GM12874 (cell line): ENCODE data around the gene KIRREL2.

ENCODE experiments used
- TF ChIP-seq, protein P1 (sequence below): IDR thresholded peaks from 2 replicates; pipeline ENCODE4 v1.5.1; 2011; ENCODE audit warnings: low read depth, mild to moderate bottlenecking, control low read depth, low read length, moderate library complexity; ENCODE audit not compliant: insufficient read depth

KIRREL2 gene

DNA sequence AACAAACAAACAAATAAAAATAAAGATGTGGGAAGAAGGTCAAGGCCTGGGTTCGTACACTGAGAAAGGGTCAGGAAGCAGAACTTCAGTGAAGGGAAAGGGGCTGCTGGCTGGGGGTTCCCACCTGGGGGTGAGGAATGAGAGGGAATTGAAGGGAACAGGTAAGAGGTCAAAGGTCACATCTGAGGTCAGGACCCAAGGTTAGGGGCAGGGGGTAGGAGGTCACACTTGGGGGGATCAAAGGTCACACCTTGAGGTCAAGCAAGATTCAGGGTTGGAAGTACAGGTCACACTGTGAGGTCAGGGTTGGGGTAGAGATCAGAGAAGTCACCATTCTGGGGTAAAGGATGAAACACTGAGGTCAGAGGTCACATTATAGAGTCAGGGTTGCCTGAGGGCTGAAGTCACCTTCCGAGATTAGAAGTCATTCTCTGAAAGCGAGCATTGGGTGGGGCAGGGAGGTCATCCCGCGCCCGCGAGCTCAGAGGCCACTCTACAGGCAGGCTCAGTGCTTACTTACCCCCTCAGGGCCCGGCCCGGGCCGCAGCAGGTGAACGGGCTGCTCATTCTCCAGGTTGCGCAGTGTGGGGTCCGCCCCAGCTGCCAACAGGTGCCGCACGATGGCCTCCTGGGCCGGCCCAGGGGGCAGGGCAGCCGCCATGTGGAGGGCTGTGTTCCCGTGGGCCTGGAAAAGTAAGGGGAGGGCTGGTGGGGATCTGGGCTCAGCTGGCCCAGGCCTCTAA is 32.8 kb downstream of the KIRREL2 start:
- TF ChIP-seq, protein P1, sequence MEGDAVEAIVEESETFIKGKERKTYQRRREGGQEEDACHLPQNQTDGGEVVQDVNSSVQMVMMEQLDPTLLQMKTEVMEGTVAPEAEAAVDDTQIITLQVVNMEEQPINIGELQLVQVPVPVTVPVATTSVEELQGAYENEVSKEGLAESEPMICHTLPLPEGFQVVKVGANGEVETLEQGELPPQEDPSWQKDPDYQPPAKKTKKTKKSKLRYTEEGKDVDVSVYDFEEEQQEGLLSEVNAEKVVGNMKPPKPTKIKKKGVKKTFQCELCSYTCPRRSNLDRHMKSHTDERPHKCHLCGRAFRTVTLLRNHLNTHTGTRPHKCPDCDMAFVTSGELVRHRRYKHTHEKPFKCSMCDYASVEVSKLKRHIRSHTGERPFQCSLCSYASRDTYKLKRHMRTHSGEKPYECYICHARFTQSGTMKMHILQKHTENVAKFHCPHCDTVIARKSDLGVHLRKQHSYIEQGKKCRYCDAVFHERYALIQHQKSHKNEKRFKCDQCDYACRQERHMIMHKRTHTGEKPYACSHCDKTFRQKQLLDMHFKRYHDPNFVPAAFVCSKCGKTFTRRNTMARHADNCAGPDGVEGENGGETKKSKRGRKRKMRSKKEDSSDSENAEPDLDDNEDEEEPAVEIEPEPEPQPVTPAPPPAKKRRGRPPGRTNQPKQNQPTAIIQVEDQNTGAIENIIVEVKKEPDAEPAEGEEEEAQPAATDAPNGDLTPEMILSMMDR: no peak

DNA sequence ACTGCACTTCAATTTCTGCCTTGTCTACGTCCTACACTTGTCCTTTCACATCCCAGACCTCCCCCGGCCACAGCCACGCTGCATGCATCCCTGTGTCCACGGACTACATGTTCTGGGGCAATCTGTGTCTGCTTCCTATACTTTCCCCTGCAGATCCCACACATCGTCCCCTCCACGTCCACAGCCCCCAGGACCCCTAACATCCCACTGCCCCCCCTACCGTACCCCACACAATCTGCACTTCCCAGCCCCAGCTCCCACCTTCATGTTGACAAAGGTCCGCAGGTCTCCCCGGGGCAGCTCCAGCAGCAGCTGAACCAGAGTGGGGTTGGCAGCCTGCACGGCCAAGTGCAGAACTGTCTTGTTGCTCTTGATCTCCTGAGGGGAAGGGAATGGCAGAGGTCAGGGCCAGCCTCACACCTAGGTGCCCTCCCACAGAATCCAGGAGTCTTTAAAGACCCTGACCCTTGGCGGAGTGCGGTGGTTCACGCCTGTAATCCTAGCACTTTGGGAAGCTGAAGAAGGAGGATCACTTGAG is 33.5 kb downstream of the KIRREL2 start:
- TF ChIP-seq, protein P1: no peak

GRCh38 chr19:35894342-35894741 is 37.6 kb downstream of the KIRREL2 start:
- TF ChIP-seq, protein P1: no peak

DNA sequence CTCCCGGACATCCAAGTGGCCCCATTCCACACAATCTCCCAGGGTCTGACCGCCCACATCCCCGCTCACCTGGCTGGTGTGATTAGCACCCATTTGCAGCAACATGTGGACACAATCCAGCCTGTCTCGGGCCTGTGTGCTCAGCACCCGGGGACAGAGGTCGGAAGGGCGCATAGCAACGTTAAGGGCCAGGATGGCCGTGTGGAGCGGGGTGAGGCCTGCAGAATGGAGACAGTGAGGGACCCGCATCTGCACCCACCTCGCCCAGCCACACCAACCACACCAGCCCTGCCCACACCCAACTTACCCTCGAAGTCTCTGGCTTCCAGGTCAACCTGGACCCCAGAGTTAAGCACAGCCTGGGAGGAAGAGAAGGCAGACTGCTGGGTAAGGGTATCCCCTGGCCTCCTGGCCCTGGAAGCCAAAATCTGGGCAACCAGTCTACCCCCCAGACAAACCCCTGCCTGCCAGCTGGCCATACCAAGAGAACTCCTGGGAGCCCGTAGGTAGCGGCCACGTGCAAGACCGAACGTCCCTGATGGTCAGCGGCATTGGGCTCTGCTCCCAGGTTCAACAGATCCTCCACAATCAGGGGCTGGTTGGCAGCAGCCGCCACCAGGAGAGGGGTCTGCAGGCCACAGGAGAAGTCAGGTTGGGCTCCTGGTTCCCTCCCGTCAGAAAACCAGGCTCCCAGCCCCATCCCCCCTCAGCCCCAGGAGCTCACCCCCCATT is 39.4 kb downstream of the KIRREL2 start:
- TF ChIP-seq, protein P1: no peak

DNA sequence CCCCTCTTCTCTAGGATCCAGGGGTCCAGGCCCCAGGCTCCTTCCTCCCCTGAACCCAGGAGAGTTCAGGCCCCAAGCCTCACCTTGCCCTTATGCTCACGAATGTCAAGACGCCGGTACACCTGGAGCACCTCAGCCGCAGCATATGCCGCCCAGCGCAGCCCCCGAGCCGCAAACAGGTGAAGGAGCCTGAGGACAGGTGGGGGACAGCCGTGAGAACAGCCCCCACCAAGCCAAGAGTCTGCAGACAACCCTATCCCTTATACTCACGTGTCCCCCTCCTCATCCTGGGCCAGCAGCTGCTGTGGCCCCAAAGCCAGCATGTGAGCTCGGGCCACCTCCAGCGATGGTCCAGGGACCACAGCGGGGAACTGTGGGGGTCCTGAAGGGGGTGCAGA is 39.9 kb downstream of the KIRREL2 start:
- TF ChIP-seq, protein P1: no peak

DNA sequence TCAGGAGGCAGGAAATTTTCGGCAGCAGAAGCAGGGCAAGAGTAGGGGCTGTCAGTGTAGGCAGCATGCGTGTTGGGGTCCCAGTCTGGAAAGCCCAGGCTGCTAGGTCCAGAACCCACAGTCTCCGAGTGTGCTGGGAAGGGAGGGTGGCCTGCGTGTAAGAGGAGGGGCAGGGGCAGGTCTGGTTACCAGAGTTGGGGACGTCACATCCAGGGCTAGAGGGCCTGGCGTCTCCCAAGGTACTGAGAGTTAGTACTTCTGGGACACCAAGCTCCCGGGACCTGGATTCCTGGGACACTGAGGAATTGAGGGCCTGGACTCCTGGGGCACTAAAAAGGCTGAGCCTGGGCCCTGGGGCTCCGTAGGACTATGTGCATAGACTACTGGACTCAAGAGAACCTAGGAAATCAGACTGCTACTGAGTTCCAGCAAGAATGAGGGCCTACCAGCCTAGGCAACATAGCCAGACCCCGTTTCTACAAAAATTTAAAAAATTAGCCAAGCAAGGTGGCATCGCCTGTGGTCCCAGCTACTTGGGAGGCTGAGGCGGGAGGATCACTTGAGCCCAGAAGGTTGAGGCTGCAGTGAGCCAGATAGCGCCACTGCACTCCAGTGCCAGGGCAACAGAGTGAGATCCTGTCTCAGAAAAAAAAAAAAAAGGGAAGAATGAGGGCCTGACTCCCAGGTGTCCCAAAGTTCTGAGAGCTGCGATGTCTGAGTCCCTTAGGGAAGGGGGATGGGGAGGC is 41.2 kb downstream of the KIRREL2 start:
- TF ChIP-seq, protein P1: no peak

DNA sequence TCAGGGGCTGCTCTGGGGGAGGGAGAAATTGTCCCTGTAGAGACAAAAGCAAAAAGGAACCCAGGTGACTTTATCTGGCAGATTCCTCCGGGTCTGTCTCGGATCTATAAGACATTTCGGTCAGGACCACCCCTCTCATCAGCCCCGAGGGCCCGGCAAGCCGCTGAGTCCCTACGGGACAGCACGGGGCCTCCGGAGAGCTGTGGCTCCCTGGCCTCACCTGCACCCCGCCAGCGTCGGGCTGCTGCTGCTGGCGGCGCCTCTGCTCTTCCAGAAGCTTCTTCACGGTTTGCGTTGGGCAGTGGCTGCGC is 41.7 kb downstream of the KIRREL2 start:
- TF ChIP-seq, protein P1: no peak
